CD4-positive, alpha-beta T cell (primary cell): Measurements from ENCODE around the gene TMEM38A. TPM values are rescaled to one million over a fixed set of nuclear protein-coding genes. Genes with fewer than 3 reads are reported as not detected.

Source experiments
- ATAC-seq: fragments of 200-7000 bp; cut with Tn5 transposase; one replicate; pipeline ENCODE4 v1.10.0; 2022; ENCODE audit warnings: mild to moderate bottlenecking; ENCODE audit not compliant: poor library complexity
- CTCF ChIA-PET: fragments of 350-600 bp; sonication (Branson Sonifier 250); formaldehyde crosslinking; loops from one replicate; lab custom pipeline; 2021; ENCODE audit warnings: antibody characterized with exemption, inconsistent platforms; lab: Charles Lee
- POLR2A ChIA-PET: fragments of 350-600 bp; sonication (Branson Sonifier 250); formaldehyde crosslinking; loops from one replicate; lab custom pipeline; 2021; ENCODE audit warnings: antibody characterized with exemption, inconsistent platforms; lab: Charles Lee
- DNase-seq, 14 experiments: peaks; one replicate each; pipeline ENCODE4 v3.0.0-alpha.2; 2013 to 2020; ENCODE audit warnings: mixed read lengths in 2 of 14
- H3K27ac ChIP-seq, 2 donors: one replicate each; pipeline versions ENCODE4 v1.5.1 to v1.7.0; 2013; ENCODE audit warnings: low read length in 2 of 2, low read depth in 1 of 2, mild to moderate bottlenecking in 1 of 2
- H3K27me3 ChIP-seq, 2 experiments: 1 replicate in 1 of 2; 2 replicates in 1 of 2; pipeline versions ENCODE4 v1.6.1 to v1.7.0; 2013; ENCODE audit warnings: low read length in 2 of 2, control low read depth in 1 of 2, mild to moderate bottlenecking in 1 of 2, moderate library complexity in 1 of 2; ENCODE audit not compliant: insufficient read depth in 2 of 2, control insufficient read depth in 1 of 2
- H3K36me3 ChIP-seq: one replicate; pipeline ENCODE4 v1.6.1; 2013; ENCODE audit warnings: low read length, control low read depth; ENCODE audit not compliant: insufficient read depth
- H3K4me1 ChIP-seq: one replicate; pipeline ENCODE4 v1.6.1; 2013; ENCODE audit warnings: low read length, control low read depth; ENCODE audit not compliant: insufficient read depth
- H3K4me3 ChIP-seq: one replicate; pipeline ENCODE4 v1.5.1; 2013; ENCODE audit warnings: mild to moderate bottlenecking, low read length, moderate library complexity
- H3K9me3 ChIP-seq, 2 experiments: 1 replicate in 1 of 2; 2 replicates in 1 of 2; pipeline versions ENCODE4 v1.6.1 to v1.7.0; 2013; ENCODE audit warnings: low read length in 2 of 2, mild to moderate bottlenecking in 2 of 2, control low read depth in 1 of 2, moderate library complexity in 1 of 2; ENCODE audit not compliant: control insufficient read depth in 1 of 2, insufficient read depth in 1 of 2
- H3K27ac Mint-ChIP-seq: one replicate; pipeline ENCODE4 v1.8.0; 2020; ENCODE audit warnings: mixed read lengths
- H3K27me3 Mint-ChIP-seq: one replicate; pipeline ENCODE4 v1.8.0; 2021; ENCODE audit warnings: mixed read lengths
- H3K36me3 Mint-ChIP-seq: one replicate; pipeline ENCODE4 v1.8.0; 2021; ENCODE audit warnings: low read depth, mixed read lengths
- H3K4me1 Mint-ChIP-seq: one replicate; pipeline ENCODE4 v1.8.0; 2021; ENCODE audit warnings: low read depth, mixed read lengths
- H3K4me3 Mint-ChIP-seq: one replicate; pipeline ENCODE4 v1.8.0; 2020; ENCODE audit warnings: mild to moderate bottlenecking, mixed read lengths
- H3K9me3 Mint-ChIP-seq: one replicate; pipeline ENCODE4 v1.8.0; 2020; ENCODE audit warnings: mixed read lengths
- CTCF ChIP-seq: fragments of 200-600 bp; IDR thresholded peaks from one replicate; pipeline ENCODE4 v1.8.0; 2022; ENCODE audit warnings: antibody characterized with exemption, mild to moderate bottlenecking
- intact Hi-C, 2 experiments: fragments of 100-400 bp; cut with DNase I in 1 of 2; cut with micrococcal nuclease in 1 of 2; formaldehyde crosslinking; loops; one replicate each; pipeline versions ENCODE4 v1.15.1 to v1.9.0; 2023 to 2025; cut with DNase I, micrococcal nuclease
- total RNA-seq, 174 experiments: library from RNA in 2 of 174; stranded (reverse) in 2 of 174; gene quantifications; one replicate each; pipeline ENCODE4 v1.2.3 and lab custom pipeline; 2021 to 2026

The TMEM38A gene
- total RNA-seq, 2 experiments from 2014 or later, result 0.59 TPM; not detected in 1

DNA sequence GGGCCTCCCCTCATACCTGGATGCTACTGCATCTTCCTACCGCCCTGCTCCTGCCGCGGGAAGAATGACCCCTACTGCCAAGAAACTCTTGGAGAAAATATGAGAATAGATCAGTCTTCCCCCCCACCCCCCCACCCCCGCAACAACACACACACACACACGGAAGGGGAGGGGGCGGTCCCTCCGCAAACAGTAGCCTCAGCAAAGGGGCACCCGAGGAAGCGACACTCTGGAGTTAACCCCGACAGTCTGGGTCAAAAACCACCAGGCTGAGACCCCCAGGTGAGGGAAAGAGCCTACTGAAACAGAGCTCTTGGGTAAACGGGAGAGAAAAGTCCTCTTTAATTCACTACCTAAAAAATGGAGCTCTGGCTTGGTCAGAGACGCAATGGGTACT, 34.1 kb upstream of the TMEM38A start:
- H3K27me3 ChIP-seq, result no peaks in the 10 kb centered on the region
- H3K36me3 ChIP-seq, result peaks cover 39% of the 10 kb centered on the region
- Mint-ChIP-seq H3K27me3 (no peaks in the 10 kb centered on the region), H3K27ac (peak overlapping the region; percentile 83), H3K4me3 (peak overlapping the region; percentile 95), H3K9me3 (no peaks in the 10 kb centered on the region), H3K4me1 (peaks cover 63% of the 10 kb centered on the region), H3K36me3 (peaks cover 64% of the 10 kb centered on the region)
- peak overlapping the region; percentile 30 to 52 for H3K27ac ChIP-seq
- intact Hi-C loops, result no loop called here
- ChIA-PET CTCF (no interaction called here), POLR2A (interaction anchor here (0.6 to 3.9 kb wide), 9 partner anchors 13 to 84 kb away, joined by 3 to 32 read pairs (median 12); partner anchors contain the start of genes SLC35E1, SMIM7 and TMEM38A)
- peak overlapping the region; percentile 86 for H3K4me3 ChIP-seq
- no peaks in the 10 kb centered on the region for H3K9me3 ChIP-seq
- DNase-seq (peak in 4 of 14 experiments; percentile 3 to 43 (median 12)), ATAC-seq (no peak)
- no peak for TF ChIP-seq CTCF
- peaks cover 56% of the 10 kb centered on the region for H3K4me1 ChIP-seq

DNA sequence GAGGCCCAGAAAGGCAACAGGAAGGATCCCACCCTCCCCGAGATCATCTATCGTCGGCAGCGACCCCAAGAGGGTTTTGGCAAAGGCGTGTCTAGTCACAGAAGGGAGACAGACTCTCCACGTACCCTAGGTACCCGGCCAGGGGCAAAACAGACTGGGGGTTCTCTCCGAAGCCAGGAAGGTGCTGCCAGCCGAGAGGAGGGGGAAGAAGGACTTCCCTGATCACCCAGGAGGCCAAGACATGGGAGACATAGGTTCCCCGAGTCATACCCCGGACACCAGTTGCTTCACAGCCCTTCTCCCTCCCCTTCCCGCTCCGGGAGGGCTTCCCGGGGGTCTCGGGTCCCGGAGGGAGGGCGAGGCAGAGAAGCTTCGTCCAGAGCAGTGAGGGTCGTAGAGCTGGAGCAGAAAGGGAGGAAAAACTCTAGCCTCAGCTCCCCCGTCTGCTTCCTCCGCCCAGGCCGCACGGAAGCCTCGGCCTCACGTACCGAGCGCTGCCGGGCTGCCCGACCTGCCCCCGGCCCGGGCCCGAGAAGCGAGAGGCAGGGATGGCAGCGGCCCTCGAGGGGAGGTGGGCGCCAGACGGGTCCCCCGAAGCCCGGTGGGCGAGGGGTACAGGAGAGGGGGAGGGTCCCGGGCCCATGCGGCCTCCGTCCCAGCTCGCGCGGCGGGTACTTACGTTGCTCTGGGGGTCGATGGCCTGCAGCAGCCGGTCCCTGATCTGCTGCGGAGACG, 33.6 kb upstream of the TMEM38A start:
- Mint-ChIP-seq H3K27ac (peak overlapping the region; percentile 83), H3K9me3 (no peaks in the 10 kb centered on the region), H3K27me3 (no peaks in the 10 kb centered on the region), H3K36me3 (peaks cover 69% of the 10 kb centered on the region), H3K4me3 (peak overlapping the region; percentile 95), H3K4me1 (peaks cover 58% of the 10 kb centered on the region)
- ATAC-seq (no peak), DNase-seq (peak in 8 of 14 experiments; percentile 2 to 63 (median 13))
- Histone ChIP-seq H3K27ac (peak overlapping the region; percentile 30 to 52), H3K4me3 (peak overlapping the region; percentile 86), H3K27me3 (no peaks in the 10 kb centered on the region), H3K9me3 (no peaks in the 10 kb centered on the region), H3K36me3 (peaks cover 42% of the 10 kb centered on the region), H3K4me1 (peaks cover 51% of the 10 kb centered on the region)
- CTCF ChIA-PET, result interaction anchor here (1.0 to 1.2 kb wide), 3 partner anchors 34 to 110 kb away, joined by 3 to 5 read pairs (median 3); no protein-coding TSS in a partner anchor
- intact Hi-C loops, result no loop called here
- no peak for TF ChIP-seq CTCF
- POLR2A ChIA-PET, result interaction anchor here (0.5 to 3.9 kb wide), 13 partner anchors 12 to 499 kb away, joined by 3 to 32 read pairs (median 7); partner anchors contain the start of genes HSH2D, SLC35E1, SMIM7 and TMEM38A

- DNase-seq, result peak in 2 of 14 experiments; percentile 2 to 3
- Mint-ChIP-seq H3K4me1 (peaks cover 56% of the 10 kb centered on the region), H3K27me3 (no peaks in the 10 kb centered on the region), H3K27ac (peak overlapping the region; percentile 96), H3K36me3 (peaks cover 72% of the 10 kb centered on the region), H3K4me3 (peak overlapping the region; percentile 99), H3K9me3 (no peaks in the 10 kb centered on the region)
- no peak for TF ChIP-seq CTCF
- ChIA-PET CTCF (interaction anchor here (1.0 to 1.2 kb wide), 3 partner anchors 34 to 111 kb away, joined by 3 to 5 read pairs (median 3); no protein-coding TSS in a partner anchor), POLR2A (interaction anchor here (0.5 to 3.9 kb wide), 11 partner anchors 11 to 498 kb away, joined by 3 to 32 read pairs (median 9); partner anchors contain the start of genes CHERP, HSH2D, SLC35E1 and SMIM7)
- H3K4me1 ChIP-seq, result peaks cover 46% of the 10 kb centered on the region
- H3K4me3 ChIP-seq, result peak overlapping the region; percentile 86
- H3K9me3 ChIP-seq, result no peaks in the 10 kb centered on the region
- H3K27me3 ChIP-seq, result no peaks in the 10 kb centered on the region
- H3K36me3 ChIP-seq, result peaks cover 46% of the 10 kb centered on the region
- ATAC-seq, result no peak
- intact Hi-C loops, result loop anchor here (1.0 kb wide), 8 partner anchors 31 to 157 kb away; partner anchors contain the start of genes CHERP (in 2 of the 2), C19orf44 (in 1 of the 2), CALR3 (in 1 of the 2) and EPS15L1 (in 1 of the 2)
- H3K27ac ChIP-seq, result peak overlapping the region in 1 of 2 donors; percentile 30
These were observed 33.1 kb upstream of the TMEM38A start for GRCh38 chr19:16627928-16628182.
